ENCODE measurements around the gene SNX8.
A peak's percentile ranks its signal among the peaks of the same experiment; 100 is the strongest.

SNX8 gene

DNA sequence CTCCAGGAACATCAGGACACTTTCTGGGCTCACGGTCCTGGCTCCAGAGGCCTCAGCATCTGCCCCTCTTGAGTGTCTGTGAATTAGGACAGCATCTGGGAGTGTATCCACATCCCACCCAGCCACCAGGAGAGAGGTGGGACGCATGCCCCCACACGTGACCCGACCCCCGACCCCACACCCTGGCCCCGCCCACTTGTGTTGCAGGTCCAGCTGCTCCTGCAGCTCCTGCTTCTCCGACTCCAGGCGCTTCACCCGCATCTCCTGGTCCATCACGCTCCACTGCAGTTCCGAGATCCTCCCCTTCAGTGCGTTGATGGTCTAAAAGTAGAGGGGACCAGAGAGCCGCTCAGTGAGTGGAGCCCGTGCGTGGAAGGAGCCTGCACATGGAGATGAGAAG, 95.1 kb downstream of the SNX8 start:
- no peak for DNase-seq

- DNase-seq, result no peak
Measured at GRCh38 chr7:2218444-2218785, 95.8 kb downstream of the SNX8 start.

DNA sequence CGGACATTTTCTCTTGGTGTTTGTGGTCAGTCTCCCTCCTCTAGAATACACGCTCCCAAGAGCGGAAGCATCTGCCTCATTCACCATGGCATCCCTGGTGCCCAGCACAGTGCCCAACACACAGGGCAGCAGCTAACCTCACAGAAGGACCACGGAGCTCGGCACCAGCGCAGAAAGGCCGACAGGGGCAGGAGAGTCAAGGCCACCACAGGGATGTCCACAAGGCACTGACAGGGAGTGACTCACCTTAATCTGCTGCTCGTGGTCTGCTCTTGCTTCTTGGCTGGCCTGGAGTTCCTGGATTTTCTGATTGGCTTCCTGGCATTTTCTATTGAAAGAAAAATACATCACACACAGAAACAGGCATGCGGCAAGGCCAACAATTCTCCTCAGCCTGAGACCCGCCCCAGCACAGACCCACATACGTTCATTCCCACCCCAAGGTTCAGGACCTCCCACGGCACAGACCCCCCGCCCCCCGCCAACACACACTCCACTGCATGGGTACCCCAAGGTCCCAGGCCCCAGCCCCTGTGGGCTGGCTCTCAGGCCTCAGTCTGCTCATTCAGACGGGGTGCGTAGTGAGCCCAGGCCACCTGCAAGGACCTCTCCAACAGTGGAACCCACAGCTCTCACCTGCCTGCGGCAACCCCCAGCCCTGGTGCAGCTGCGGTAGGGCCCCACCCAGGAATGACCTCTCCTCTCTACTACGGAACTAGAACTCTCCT, 96.4 kb downstream of the SNX8 start:
- DNase-seq, result no peak

GRCh38 chr7:2217206-2217605, 97.0 kb downstream of the SNX8 start:
- DNase-seq, result no peak

- DNase-seq, result no peak
Measured at GRCh38 chr7:2215851-2216250, 98.4 kb downstream of the SNX8 start.

DNA sequence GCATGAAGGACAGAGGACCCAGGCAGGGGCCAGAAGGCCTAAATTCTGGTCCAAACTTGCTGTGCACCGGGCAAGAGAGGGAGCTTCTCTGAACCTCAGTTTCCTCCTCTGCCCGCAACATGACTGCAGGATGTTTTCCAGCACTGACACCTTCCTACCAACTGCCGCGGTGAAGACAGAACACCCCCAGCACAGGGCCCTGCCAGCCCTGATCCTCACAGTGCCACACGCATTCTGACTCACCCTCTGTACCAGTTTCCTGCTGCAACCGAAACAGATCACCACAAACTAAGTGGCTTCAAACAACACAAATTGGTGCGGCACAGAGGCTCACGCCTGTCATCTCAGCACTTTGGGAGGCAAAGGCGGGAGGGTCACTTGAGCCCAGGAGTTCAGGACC, 99.6 kb downstream of the SNX8 start:
- DNase-seq, result no peak

DNA sequence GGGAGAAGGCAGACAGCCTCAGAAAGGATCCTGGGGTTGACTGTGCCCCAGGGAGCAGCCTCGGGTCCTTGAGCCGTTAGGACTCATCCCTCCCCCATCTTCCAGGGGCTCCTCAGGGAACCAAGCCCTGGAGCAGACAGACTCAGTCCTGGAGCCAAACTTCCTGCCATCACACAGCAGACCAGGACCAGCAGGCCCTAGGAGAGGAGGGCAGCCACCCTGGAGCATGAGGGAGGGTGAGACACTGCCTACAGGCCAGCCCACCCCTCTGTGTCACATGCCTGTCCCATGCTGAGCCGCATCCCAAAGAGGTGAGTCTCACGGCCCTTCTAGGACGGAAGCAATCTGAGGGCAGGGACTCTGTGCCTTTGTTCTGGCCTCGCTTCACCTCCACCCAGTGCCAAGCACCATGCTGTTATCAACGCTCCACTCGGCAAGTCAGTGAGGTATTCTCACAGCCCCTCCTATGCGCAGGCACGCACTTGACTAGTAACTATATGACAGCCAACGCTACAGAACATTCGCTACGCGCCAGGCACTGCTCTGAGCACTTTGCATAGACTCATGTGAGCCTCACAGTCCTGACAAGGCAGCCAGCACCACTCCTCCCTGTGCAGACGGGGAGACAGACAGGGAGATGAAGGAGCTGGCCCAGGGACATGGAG, 100.6 kb downstream of the SNX8 start:
- DNase-seq, result no peak

GRCh38 chr7:2212906-2213305, 101.3 kb downstream of the SNX8 start:
- DNase-seq, result no peak

GRCh38 chr7:2211926-2212325, 102.3 kb downstream of the SNX8 start:
- DNase-seq, result no peak

DNA sequence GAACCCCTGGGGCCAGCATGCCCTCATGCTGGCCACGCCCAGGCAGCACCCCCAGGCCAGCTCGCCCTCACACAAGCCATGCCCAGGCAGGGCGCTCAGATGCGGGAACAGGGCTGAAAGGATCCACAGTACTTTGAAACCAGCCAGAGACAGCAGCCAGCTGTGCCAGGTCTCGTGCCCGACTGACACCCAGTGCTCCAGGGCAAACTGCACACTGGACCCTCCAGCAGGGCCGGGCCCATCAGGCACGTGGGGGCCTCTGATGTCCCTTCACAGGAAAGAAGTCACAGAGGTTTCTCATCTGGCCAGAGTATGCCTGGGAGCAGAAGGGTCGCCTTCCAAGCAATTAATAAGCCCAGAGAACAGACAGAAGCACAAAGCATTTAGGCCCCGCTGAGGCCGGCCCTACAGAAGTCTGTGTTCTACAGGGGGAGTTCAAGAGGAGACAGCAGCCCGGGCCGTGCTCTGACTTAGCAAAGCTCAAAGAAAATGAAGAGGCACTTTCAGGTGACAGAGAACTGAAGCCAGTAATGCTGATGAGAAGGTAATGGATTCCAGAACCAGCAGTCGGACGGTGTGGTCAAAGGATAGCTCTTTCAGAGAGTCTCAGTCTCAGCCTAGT, 102.9 kb downstream of the SNX8 start:
- DNase-seq, result no peak

GRCh38 chr7:2210551-2211258, 103.5 kb downstream of the SNX8 start:
- DNase-seq, result no peak

- DNase-seq, result no peak
Measured at GRCh38 chr7:2209961-2210323, 104.3 kb downstream of the SNX8 start.

GRCh38 chr7:2209146-2209960, 104.9 kb downstream of the SNX8 start:
- peak; percentile 21 for DNase-seq

- no peak for DNase-seq
Measured at GRCh38 chr7:2208712-2209111, 105.5 kb downstream of the SNX8 start.

DNA sequence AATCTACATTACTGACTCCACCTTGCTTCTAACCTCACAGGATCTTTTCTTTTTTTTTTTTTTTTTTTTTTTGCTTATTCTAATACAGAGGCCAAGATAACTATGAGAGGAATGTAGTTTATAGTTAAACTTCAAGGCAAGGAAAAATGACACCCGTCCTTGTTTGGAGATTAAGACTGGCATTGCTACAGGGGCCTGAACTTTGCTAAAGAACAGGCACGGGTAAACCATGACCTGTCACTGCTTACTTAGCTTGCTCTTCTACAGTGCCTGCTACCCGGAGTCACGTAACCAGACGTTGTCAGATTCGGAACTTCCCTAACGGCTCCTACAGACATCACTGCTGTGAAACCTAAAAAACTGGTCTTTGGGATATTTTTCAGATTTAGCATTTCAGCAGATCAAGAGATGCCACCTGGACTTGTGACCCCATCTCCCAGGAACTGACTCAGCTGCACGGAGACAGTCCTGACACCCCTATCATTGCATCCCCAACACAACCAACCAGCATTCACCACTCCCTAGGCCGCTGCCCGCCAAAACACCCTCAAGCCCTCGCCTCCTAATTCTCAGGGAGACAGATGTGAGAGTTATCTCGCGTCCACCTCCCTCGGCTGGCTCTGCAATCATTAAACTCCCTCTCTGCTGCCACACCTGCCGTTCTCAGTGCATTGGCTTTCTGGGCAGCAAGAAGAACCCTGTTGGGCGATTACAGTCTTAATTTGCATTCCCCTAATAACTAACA, 109.0 kb downstream of the SNX8 start:
- no peak for DNase-seq

- DNase-seq, result no peak
Measured at GRCh38 chr7:2204446-2204845, 109.8 kb downstream of the SNX8 start.

- DNase-seq, result no peak
Measured at GRCh38 chr7:2203766-2204300, 110.4 kb downstream of the SNX8 start.

DNA sequence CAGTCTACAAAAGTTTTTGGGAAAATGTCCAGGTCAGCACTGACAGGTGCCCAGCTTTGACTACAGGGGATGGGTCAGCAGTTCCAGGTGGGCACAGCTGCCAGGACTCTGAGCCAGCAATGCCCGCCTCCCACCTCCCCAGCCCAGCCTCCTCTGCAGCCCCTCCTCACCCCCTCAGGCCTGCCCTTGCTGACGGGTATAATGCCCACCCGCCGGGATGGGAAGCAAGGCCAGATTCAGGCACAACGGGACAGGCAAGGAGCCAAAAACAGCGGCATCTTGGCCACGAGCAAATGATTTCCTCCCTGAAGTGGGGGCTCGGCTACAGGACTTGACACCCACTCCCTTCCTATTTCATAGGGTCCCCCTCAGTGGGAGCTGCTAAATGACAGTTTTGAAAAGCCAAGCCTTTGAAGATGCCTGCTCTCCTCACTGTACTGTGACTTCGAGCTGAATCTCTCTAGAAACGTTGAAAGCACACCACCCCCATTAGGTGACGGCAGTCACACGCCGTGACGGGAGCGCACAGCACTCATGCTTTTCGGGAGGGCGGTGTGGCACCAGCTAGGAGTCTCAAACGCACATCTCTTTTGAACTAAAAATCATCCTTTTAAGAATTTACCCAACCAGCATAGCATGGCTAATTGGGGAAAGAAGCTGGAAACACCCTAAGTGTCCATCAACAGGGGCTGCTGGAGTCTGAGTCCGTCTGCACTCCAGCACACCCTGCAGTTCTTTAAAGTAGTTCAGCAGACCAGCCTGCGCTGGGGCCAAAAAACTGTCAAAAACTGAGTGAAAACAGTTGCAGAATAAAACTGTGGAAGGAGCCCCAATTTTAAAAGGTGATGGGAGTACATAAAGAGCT, 111.1 kb downstream of the SNX8 start:
- DNase-seq, result no peak

- no peak for DNase-seq
Measured at GRCh38 chr7:2202361-2202761, 111.9 kb downstream of the SNX8 start.
